HG02623 (cell line): Measurements from ENCODE around the gene GRHPR.
A peak's percentile ranks its signal among the peaks of the same experiment; 100 is the strongest.
"Not testable (repeated sequence)": the region's sequence is repeated elsewhere in the genome, so short reads cannot be mapped to it uniquely, and the experiment has no call there.

ENCODE experiments used
- ATAC-seq: cut with Tn5 transposase; IDR thresholded peaks from one replicate; pipeline ENCODE4 v1.9.1; 2021; ENCODE audit warnings: moderate library complexity; ENCODE audit not compliant: unreplicated experiment

The GRHPR gene

GRCh38 chr9:37474438-37474837, 51.9 kb downstream of the GRHPR start:
- no peak for ATAC-seq

GRCh38 chr9:37476930-37477329, 54.4 kb downstream of the GRHPR start:
- ATAC-seq = no peak

- ATAC-seq = not testable (repeated sequence)
These were observed 54.9 kb downstream of the GRHPR start for GRCh38 chr9:37477443-37477842.

- ATAC-seq = not testable (repeated sequence)
These were observed 55.6 kb downstream of the GRHPR start for GRCh38 chr9:37477987-37478619.

GRCh38 chr9:37480759-37481158, 58.3 kb downstream of the GRHPR start:
- no peak for ATAC-seq

- peak; percentile 96 for ATAC-seq
These were observed 63.1 kb downstream of the GRHPR start, which contains the start of gene POLR1E for GRCh38 chr9:37485389-37486255. POLR1E (plus strand) TSS chr9:37485948; CDS start chr9:37486048, 100 bp downstream.

- no peak for ATAC-seq
These were observed 63.7 kb downstream of the GRHPR start for GRCh38 chr9:37486256-37486615.
